C4-2B (cell line): Measurements from ENCODE around the gene AMIGO2.

ENCODE experiments used
- ZFX ChIP-seq: fragments of 450-650 bp; IDR thresholded peaks from 2 replicates; pipeline ENCODE4 v1.6.1; 2017
- TF ChIP-seq, protein P1 (sequence below): fragments of 450-650 bp; conservative IDR thresholded peaks from 2 replicates; pipeline ENCODE4 v1.5.1; 2017; ENCODE audit warnings: mild to moderate bottlenecking

DNA sequence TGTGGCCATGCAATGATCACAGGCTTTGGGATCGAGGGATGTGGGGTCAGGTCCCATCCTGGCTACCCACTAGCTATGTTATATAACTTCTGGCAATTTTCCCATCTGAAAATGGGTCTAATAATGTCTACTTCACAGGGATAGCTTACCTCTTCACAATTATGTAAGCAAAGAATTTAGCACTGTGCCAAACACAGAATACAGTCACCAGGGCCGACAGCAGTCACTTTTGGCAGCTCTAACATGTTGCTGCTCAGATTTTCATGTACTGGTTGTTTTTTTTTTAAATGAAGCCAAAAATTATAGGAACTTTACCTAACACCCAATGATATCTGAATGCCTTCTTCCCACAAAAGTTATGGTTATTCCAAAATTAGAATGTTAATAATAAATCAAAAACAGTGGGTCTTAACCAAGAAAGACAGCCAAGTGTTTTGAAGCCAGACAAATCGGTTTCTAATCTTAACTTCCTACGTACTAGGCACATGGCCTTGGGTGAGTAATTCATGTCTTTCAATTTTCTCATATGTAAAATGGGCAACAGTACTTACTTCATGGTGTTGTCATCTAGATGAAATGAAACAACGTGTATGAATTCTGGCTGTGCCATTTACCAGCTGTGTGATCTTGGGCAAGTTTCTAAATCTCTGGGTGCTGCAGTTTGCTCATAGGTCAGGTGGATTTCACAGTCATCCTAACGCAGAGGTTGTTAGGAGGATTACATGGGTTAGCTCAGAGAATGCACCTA lies 13.3 kb downstream of the AMIGO2 start:
- TF ChIP-seq, protein P1, sequence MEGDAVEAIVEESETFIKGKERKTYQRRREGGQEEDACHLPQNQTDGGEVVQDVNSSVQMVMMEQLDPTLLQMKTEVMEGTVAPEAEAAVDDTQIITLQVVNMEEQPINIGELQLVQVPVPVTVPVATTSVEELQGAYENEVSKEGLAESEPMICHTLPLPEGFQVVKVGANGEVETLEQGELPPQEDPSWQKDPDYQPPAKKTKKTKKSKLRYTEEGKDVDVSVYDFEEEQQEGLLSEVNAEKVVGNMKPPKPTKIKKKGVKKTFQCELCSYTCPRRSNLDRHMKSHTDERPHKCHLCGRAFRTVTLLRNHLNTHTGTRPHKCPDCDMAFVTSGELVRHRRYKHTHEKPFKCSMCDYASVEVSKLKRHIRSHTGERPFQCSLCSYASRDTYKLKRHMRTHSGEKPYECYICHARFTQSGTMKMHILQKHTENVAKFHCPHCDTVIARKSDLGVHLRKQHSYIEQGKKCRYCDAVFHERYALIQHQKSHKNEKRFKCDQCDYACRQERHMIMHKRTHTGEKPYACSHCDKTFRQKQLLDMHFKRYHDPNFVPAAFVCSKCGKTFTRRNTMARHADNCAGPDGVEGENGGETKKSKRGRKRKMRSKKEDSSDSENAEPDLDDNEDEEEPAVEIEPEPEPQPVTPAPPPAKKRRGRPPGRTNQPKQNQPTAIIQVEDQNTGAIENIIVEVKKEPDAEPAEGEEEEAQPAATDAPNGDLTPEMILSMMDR = no peak
- TF ChIP-seq ZFX = no peak
